Gastroesophageal sphincter (tissue), 3 donors: Measurements from ENCODE around the gene MAIP1.

ENCODE experiments used
- CTCF ChIP-seq, 4 experiments: fragments of 200-600 bp in 2 of 4; fragments of 450-650 bp in 2 of 4; sonication (generic) in 1 of 4; IDR thresholded peaks; one replicate each; pipeline ENCODE4 v1.5.1; 2017 to 2019; ENCODE audit warnings: antibody characterized with exemption in 4 of 4, mild to moderate bottlenecking in 2 of 4, moderate library complexity in 2 of 4
- POLR2A ChIP-seq, 2 donors: fragments of 450-650 bp; IDR thresholded peaks; one replicate each; pipeline ENCODE4 v1.6.1; 2017; ENCODE audit warnings: antibody characterized with exemption in 2 of 2, mild to moderate bottlenecking in 2 of 2, moderate library complexity in 1 of 2
- POLR2AphosphoS5 ChIP-seq: sonication (generic); formaldehyde crosslinking; IDR thresholded peaks from one replicate; pipeline ENCODE4 v1.6.1; 2017; ENCODE audit warnings: antibody characterized with exemption

DNA sequence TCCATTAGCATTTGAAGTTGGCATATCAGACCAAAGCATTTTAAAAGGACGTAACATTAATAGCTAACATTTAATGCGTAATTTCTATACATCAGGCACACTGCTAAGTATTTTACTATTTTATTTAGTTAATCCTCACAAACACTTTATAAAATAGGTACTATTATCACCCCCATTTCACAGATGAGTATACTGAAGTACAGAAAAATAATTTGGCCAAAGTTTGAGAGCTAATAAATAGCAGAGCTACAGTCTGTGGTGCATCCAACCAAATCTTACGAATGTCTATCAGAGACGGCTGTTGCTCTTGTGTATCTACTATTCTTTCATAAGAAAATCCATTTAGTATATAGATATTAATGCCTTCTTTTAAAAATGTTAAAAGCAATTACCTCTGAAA lies 12.0 kb upstream of the MAIP1 start:
- TF ChIP-seq CTCF (IDR thresholded peaks at IDR 0.05) (no peak), POLR2A (IDR thresholded peaks at IDR 0.05) (no peak), POLR2AphosphoS5 (no peak)
